Activated T-cell treated with anti-CD3 and anti-CD28 coated beads, Interleukin-2, amount 50 U/mL, for 4 hours (primary cell): ENCODE results near the gene SFXN2. TPM values are rescaled to one million over a fixed set of nuclear protein-coding genes. Genes with fewer than 3 reads are reported as not detected.
"Not testable (repeated sequence)": the region's sequence is repeated elsewhere in the genome, so short reads cannot be mapped to it uniquely, and the experiment has no call there.

Experiments used
- ATAC-seq, 2 donors: fragments of 200-7000 bp; cut with Tn5 transposase; one replicate each; pipeline ENCODE4 v1.10.0; 2021
- DNase-seq: peaks from one replicate; pipeline ENCODE4 v3.0.0-alpha.2; 2020
- H3K27me3 Mint-ChIP-seq: one replicate; pipeline ENCODE4 v1.8.0; 2021; ENCODE audit warnings: low read depth, mixed read lengths
- H3K36me3 Mint-ChIP-seq: one replicate; pipeline ENCODE4 v1.8.0; 2022; ENCODE audit warnings: mixed read lengths; ENCODE audit not compliant: insufficient read depth
- H3K4me1 Mint-ChIP-seq: one replicate; pipeline ENCODE4 v1.8.0; 2021; ENCODE audit warnings: low read depth, mixed read lengths
- H3K4me3 Mint-ChIP-seq: one replicate; pipeline ENCODE4 v1.8.0; 2021; ENCODE audit warnings: mild to moderate bottlenecking, moderate library complexity, mixed read lengths
- H3K9me3 Mint-ChIP-seq: one replicate; pipeline ENCODE4 v1.8.0; 2021; ENCODE audit warnings: mixed read lengths
- total RNA-seq, 3 donors: library from RNA; stranded (reverse); gene quantifications; one replicate each; pipeline ENCODE4 v1.2.1, GENCODE V29; 2021

The SFXN2 gene
- total RNA-seq, 3 donors from 2014 or later, result 29.0 to 33.7 (median 31.2) TPM

DNA sequence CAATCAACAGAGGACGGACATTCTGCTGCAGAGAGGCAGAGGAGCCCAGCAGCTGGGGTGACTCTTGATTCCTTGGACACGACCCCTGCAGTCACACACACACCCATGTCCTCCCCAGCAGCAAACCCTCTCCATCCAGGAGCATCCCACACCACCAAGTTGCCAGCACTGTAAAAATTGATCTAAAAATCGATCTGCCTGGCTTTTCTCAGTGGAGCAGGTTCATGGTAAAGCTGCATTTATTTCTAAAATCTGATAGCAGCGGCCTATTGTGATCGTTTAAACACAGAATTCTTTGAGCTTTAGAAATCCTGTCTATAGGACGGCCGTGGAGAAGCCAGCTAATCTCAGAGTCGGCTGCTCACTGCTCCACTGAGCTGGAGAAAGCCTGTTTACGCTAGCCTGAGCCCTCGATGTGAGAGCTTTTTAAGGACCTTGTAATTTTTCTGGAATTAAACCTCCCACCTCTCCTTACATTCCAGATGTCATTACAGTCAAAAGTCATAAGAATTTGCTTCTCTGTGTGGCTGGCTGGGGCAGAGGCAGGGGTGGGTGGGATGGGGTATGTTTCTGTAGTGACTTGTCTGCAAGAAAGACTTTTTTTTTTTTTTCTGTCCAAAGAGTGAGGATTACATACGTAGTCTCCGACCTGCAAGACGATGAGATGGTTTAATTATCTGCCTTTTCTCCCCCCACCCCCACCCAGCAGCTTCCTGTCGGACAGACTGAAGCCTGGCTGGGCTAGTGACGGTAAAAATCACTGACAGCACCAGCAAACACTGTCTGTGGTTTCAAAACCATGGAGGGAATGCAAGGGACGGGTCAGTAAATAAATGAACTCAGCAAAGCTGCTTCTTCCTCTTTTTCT lies 38.5 kb upstream of the SFXN2 start:
- no peak for DNase-seq
- H3K9me3 Mint-ChIP-seq, result no peaks in the 10 kb centered on the region
- H3K27me3 Mint-ChIP-seq, result no peaks in the 10 kb centered on the region
- peaks cover 53% of the 10 kb centered on the region for H3K4me1 Mint-ChIP-seq
- no peak overlapping the region for H3K4me3 Mint-ChIP-seq
- no peaks in the 10 kb centered on the region for H3K36me3 Mint-ChIP-seq
- no peak for ATAC-seq

DNA sequence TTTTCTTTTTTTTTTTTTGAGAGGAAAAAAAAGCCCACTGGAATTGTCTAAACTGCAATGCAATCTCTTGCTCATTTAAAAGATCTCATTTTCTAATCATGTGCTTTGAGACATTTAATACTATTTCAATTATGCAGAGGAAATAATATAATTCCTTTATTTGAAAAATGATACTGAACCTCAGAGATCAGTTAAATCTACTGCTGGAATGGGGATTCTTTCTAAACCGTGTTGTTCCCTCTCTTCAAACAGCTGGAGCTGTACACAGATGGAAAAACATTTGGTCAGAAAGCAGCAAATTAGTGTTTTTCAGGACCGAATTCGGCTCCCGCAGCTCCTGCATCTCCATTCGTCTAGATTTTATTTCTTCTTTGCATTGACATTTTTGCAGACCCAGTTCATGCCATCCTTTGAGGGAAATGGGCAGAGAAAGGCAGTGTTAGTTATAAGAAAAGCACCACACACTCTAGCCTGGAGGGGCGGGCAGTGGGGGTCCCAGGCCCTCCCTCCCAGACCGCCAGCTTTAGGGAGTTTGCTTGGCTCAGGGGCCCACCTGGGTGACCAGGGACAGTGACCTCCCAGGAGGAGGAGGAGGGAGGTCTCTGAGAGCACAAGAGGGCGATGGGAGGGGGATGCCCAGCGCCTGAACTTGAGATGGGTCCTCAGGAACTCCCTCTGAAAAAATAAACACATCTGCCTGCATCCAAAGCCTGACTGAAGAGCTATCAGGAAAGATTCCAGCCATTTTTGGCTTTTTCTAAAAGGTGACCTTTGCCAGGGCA lies 37.7 kb upstream of the SFXN2 start:
- no peaks in the 10 kb centered on the region for H3K36me3 Mint-ChIP-seq
- no peak for ATAC-seq
- H3K27me3 Mint-ChIP-seq, result no peaks in the 10 kb centered on the region
- no peak overlapping the region for H3K4me3 Mint-ChIP-seq
- peaks cover 58% of the 10 kb centered on the region for H3K4me1 Mint-ChIP-seq
- no peak for DNase-seq
- no peaks in the 10 kb centered on the region for H3K9me3 Mint-ChIP-seq

DNA sequence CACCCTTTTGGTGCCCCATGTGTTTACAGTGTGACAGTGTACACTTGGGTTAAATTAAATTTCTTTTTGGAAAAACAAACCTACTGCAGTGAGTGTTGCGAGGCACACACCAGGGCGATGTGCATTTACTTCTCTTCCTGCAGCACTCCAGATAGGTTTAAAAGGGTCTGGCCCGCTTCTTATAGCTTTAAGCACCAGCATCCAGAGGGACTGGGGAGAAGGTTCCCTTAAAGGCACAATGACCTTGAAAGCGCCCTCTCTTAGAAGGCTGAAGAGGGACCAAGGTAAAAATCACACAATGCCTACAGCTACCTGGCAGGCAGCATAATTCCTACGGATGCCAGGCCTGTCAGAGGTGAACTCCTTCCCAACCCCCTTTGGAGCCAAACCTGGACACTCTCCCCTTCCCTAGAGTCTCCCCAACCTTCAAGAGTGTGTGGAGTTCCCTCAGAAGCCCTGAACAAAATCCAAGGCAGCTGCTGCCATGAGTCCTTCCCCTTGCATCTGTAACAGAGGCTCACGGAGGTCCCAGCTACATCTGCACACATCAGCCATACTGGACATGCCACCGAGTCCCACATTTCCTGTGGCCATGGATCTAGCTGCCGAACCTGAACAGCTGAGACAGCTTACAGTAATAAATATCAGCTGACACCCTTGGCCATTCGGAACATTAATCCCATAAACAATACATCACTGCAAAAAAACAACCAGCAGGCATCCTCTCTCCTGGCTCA lies 36.9 kb upstream of the SFXN2 start:
- H3K9me3 Mint-ChIP-seq, result no peaks in the 10 kb centered on the region
- H3K27me3 Mint-ChIP-seq, result no peaks in the 10 kb centered on the region
- H3K36me3 Mint-ChIP-seq, result no peaks in the 10 kb centered on the region
- peaks cover 65% of the 10 kb centered on the region for H3K4me1 Mint-ChIP-seq
- ATAC-seq, result no peak
- no peak for DNase-seq
- H3K4me3 Mint-ChIP-seq, result no peak overlapping the region

DNA sequence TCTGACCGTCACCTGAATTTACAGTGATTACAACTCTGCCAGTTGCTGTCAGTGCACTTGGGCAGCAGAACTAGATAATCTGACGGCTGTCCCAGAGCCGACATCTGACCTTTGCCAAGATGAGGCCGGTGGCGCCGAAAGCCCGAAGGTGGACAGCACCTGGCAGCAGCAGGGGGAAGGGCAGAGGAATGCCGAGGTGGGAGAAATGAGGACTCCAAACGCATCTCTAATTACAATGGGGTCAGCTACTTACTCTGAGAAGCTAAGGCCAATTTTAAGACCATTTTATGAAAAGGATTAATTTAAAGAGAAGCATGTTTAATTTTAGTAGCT lies 36.4 kb upstream of the SFXN2 start:
- H3K27me3 Mint-ChIP-seq, result no peaks in the 10 kb centered on the region
- ATAC-seq (no peak), DNase-seq (no peak)
- no peaks in the 10 kb centered on the region for H3K36me3 Mint-ChIP-seq
- H3K4me1 Mint-ChIP-seq, result peaks cover 62% of the 10 kb centered on the region
- no peaks in the 10 kb centered on the region for H3K9me3 Mint-ChIP-seq
- H3K4me3 Mint-ChIP-seq, result no peak overlapping the region

DNA sequence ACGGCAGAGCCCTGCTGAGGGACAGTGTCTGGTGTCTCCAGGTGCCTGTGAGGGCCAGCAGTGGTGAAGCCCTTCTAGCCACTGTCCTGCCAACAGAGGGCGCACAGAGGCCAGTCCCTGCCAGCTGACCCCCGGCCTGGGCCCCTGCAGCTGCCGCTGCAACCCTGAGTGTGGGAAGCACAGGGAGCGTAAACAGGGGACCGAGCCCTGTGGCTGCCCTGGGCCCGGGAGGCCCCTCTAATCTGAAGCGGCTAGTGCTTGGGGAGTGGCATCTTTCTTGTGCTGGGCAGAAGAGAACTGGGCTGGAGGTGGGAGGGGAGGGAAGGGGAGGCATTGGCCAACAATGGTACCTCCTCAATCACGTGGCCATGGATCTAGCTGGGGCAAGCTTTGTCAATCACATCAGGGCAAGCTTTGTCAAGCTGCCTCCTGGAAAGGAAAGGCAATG lies 35.6 kb upstream of the SFXN2 start:
- DNase-seq (no peak), ATAC-seq (no peak)

DNA sequence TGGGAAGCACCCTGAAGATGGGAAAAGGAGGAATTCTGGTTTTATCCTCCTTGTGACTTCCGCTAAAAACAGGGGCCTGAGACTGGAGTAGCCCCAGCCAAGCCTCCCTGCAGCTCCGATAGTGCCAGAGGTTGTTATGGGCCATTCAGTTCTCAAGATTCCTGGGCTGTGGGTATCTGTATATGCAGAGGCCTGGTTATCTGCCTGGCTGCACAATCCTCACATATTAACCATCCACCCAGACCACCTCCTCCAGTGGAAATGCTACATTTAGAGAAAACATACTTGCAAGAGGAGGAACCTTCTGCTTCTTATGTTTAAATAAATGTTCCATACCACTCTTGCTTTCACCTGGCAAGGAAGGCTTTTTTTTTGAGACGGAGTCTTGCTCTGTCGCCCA lies 34.8 kb upstream of the SFXN2 start:
- H3K4me1 Mint-ChIP-seq, result peaks cover 47% of the 10 kb centered on the region
- no peak overlapping the region for H3K4me3 Mint-ChIP-seq
- H3K27me3 Mint-ChIP-seq, result no peaks in the 10 kb centered on the region
- DNase-seq (no peak), ATAC-seq (no peak)
- no peaks in the 10 kb centered on the region for H3K36me3 Mint-ChIP-seq
- H3K9me3 Mint-ChIP-seq, result no peaks in the 10 kb centered on the region

More for the DNA sequence above, 35.6 kb upstream of the SFXN2 start:
- H3K9me3 Mint-ChIP-seq, result no peaks in the 10 kb centered on the region
- peaks cover 54% of the 10 kb centered on the region for H3K4me1 Mint-ChIP-seq
- H3K27me3 Mint-ChIP-seq, result no peaks in the 10 kb centered on the region
- no peaks in the 10 kb centered on the region for H3K36me3 Mint-ChIP-seq
- no peak overlapping the region for H3K4me3 Mint-ChIP-seq

DNA sequence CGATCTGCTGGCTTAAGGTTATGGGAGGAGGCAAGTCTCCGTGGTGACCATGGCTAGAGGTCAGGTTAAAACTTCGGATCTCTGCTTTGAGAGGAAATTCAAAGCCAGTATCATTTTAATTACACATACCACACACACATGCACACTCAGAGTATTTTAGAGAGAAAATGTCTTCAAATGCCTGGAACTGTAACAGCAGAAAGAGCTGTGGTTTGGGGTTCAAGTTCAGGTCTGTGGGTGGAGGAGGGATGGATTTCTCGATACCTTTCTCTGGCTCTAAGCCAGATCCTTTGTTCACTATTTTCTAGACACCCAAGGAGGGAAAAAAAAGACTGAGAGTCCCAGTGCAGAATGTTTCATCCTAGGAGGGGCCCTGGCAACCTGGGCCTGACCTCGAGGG lies 32.7 kb upstream of the SFXN2 start:
- no peaks in the 10 kb centered on the region for H3K9me3 Mint-ChIP-seq
- DNase-seq, result no peak
- peaks cover 4% of the 10 kb centered on the region for H3K36me3 Mint-ChIP-seq
- peaks cover 26% of the 10 kb centered on the region for H3K4me1 Mint-ChIP-seq
- H3K4me3 Mint-ChIP-seq, result no peak overlapping the region
- no peak for ATAC-seq
- H3K27me3 Mint-ChIP-seq, result no peaks in the 10 kb centered on the region

DNA sequence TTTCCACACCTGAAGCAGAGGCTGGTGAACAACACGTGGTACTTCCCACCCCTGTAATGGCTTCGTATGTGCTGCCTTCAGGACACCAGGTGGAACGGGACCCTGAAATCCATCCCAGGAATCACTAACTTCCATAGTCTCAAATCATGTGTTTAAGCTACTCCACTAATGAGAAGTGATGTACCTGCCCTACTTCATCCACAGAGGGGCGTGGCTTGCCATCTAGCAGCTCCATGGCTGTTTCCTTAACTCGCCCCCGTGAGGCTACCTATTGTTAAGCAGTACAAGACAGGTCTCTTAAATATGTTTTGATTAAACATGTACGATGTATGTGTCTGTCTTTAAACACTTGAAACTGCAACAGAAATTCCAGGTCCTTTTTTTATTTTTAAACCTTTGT lies 32.0 kb upstream of the SFXN2 start:
- no peaks in the 10 kb centered on the region for H3K9me3 Mint-ChIP-seq
- DNase-seq (no peak), ATAC-seq (no peak)
- no peak overlapping the region for H3K4me3 Mint-ChIP-seq
- no peaks in the 10 kb centered on the region for H3K27me3 Mint-ChIP-seq
- peaks cover 4% of the 10 kb centered on the region for H3K36me3 Mint-ChIP-seq
- peaks cover 23% of the 10 kb centered on the region for H3K4me1 Mint-ChIP-seq

DNA sequence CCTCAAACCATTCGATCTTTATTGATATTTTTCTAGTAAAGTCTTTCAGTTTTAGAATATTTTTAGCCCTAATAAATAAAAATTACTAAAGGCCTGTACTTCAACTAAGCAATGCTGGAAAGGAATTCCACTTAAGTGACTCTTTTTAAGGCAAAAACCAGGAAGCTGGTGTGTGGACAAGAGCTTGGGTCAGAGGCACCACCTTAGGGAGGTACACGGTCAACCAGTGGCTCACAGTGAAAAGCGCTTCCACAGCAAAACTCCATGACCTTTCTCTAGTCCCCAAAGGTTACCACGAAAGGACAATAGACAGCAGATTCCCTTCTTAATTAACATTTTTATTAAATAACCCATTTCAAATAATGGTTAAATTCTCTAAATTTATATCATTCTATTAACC lies 31.5 kb upstream of the SFXN2 start:
- ATAC-seq, result no peak
- no peak overlapping the region for H3K4me3 Mint-ChIP-seq
- no peaks in the 10 kb centered on the region for H3K9me3 Mint-ChIP-seq
- peaks cover 4% of the 10 kb centered on the region for H3K36me3 Mint-ChIP-seq
- DNase-seq, result no peak
- H3K4me1 Mint-ChIP-seq, result peaks cover 21% of the 10 kb centered on the region
- H3K27me3 Mint-ChIP-seq, result no peaks in the 10 kb centered on the region

DNA sequence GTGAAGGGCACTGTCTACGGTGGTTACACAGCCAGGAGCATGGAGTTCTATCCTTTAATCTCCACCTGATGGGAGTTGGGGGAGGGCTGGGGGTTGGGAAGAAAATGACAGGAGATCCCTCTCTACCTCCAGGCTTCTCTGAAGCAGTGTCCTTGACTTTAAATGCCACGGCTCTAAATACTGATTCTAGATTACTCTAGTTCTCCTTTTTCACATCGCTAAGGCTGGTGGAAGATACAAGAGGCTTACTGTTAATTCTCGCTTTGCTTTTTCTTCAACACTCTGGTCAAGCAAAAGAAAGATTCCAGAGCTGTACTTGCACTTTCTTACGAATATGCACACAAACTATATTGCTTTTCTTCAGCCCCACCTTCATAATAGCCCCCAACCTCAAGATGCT lies 30.7 kb upstream of the SFXN2 start:
- Mint-ChIP-seq H3K9me3 (no peaks in the 10 kb centered on the region), H3K27me3 (no peaks in the 10 kb centered on the region), H3K36me3 (peaks cover 4% of the 10 kb centered on the region), H3K4me1 (peaks cover 15% of the 10 kb centered on the region), H3K4me3 (no peak overlapping the region)
- DNase-seq (no peak), ATAC-seq (no peak)

DNA sequence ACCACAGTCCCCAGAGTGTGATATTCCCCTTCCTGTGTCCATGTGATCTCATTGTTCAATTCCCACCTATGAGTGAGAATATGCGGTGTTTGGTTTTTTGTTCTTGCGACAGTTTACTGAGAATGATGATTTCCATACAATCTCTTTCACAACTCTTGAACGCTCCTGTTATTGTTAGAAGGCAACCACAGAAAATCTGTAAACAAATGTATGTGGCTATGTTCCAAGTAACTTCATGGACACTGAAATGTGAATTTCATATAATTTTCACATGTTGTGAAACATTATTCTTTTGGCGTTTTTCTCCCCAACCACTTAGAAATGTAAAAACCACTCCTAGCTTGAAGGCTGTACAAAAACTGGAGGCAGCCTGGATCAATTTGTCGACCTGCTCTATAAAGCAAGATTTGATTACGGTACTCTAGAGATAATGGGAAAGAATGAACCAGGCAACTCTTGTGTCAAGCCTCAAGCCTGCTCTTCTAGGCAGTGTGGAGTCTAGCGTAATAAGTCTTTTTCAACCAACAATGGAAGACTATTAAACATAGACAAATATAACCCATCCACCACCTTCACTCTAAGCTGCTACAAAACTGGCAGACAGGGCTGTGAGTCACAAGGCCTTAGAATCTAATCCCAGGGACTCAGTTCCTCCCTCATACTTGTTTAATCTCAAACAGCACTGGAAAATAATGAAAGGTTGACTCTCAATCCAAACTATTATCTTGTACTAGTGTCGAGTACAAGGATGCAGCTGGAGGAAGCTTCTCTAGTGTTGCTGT lies 23.0 kb upstream of the SFXN2 start:
- H3K36me3 Mint-ChIP-seq, result peaks cover 5% of the 10 kb centered on the region
- H3K4me3 Mint-ChIP-seq, result no peak overlapping the region
- H3K27me3 Mint-ChIP-seq, result no peaks in the 10 kb centered on the region
- DNase-seq (no peak), ATAC-seq (no peak)
- no peaks in the 10 kb centered on the region for H3K9me3 Mint-ChIP-seq
- no peaks in the 10 kb centered on the region for H3K4me1 Mint-ChIP-seq

DNA sequence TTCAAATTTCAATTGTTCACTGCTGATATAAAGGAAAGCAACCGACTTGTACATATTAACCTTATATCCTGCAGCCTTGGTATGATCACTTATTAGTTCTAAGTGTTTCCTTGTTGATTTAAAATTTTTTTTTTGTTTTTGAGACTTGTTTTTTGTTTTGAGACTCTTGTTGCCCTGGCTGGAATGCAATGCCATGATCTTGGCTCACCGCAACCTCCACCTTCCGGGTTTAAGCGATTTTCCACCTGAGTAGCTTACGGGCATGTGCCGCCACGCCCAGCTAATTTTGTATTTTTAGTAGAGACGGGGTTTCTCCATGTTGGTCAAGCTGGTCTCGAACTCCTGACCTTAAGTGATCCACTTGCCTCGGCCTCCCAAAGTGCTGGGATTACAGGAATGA lies 19.0 kb upstream of the SFXN2 start:
- not testable (repeated sequence) for DNase-seq, H3K4me3 Mint-ChIP-seq, ATAC-seq, H3K27me3 Mint-ChIP-seq, H3K9me3 Mint-ChIP-seq, H3K4me1 Mint-ChIP-seq
- H3K36me3 Mint-ChIP-seq, result peaks cover 20% of the 10 kb centered on the region

DNA sequence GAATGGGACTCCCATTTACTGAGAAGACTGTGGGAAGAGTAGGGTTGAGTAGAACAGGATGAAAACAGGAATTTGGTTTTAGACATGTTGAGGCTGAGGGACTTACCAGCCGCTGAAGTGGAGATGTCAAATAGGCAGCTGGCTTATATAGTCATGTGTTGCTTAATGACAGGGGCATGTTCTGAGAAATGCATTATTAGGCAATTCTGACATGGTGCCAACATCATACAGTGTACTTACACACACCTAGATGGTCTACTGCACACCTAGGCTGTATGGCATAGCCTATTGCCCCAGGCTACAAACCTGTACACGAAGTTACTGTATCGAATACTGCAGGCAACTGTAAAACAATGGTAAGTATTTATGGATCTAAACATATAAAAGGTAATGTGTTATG lies 17.7 kb upstream of the SFXN2 start:
- DNase-seq, result no peak
- Mint-ChIP-seq H3K36me3 (peaks cover 20% of the 10 kb centered on the region), H3K9me3 (no peaks in the 10 kb centered on the region), H3K27me3 (no peaks in the 10 kb centered on the region), H3K4me1 (no peaks in the 10 kb centered on the region), H3K4me3 (no peak overlapping the region)
- ATAC-seq, result no peak

DNA sequence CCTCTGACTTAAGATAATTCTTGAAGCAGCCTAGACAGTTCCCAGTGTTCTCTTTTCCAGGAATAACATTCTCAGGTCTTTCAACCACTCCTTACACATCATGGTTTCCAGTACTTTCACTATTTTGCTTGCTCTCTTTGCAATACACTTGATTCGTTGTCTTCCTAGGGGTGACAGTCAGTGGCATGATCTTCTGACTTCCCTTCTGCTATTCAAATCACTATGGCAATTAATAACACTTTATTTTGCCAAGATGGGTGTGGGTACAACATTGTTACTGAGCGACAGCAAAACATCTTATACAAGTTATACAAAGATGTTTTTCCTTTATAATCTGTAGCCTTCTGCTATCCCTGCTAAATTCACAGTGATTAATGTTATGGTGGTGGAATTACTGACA lies 15.5 kb upstream of the SFXN2 start:
- H3K4me3 Mint-ChIP-seq, result no peak overlapping the region
- no peaks in the 10 kb centered on the region for H3K27me3 Mint-ChIP-seq
- H3K36me3 Mint-ChIP-seq, result peaks cover 20% of the 10 kb centered on the region
- no peaks in the 10 kb centered on the region for H3K4me1 Mint-ChIP-seq
- H3K9me3 Mint-ChIP-seq, result no peaks in the 10 kb centered on the region
- DNase-seq (no peak), ATAC-seq (no peak)
